Diencephalon (tissue), 1 donor: ENCODE results near the gene CEP104. TPM values are rescaled to one million over a fixed set of nuclear protein-coding genes. Genes with fewer than 3 reads are reported as not detected.

Experiments
- small RNA-seq: library from RNA; depleted of rRNA; stranded (forward); fragments of <200 nt; gene quantifications from one replicate; pipeline ENCODE3, GENCODE V24; 2014
- total RNA-seq: library from RNA; depleted of rRNA; stranded (reverse); fragments of >200 nt; gene quantifications from one replicate; pipeline ENCODE4 v1.2.3, GENCODE V29; 2014

The CEP104 gene
- 24.9 TPM for total RNA-seq

DNA sequence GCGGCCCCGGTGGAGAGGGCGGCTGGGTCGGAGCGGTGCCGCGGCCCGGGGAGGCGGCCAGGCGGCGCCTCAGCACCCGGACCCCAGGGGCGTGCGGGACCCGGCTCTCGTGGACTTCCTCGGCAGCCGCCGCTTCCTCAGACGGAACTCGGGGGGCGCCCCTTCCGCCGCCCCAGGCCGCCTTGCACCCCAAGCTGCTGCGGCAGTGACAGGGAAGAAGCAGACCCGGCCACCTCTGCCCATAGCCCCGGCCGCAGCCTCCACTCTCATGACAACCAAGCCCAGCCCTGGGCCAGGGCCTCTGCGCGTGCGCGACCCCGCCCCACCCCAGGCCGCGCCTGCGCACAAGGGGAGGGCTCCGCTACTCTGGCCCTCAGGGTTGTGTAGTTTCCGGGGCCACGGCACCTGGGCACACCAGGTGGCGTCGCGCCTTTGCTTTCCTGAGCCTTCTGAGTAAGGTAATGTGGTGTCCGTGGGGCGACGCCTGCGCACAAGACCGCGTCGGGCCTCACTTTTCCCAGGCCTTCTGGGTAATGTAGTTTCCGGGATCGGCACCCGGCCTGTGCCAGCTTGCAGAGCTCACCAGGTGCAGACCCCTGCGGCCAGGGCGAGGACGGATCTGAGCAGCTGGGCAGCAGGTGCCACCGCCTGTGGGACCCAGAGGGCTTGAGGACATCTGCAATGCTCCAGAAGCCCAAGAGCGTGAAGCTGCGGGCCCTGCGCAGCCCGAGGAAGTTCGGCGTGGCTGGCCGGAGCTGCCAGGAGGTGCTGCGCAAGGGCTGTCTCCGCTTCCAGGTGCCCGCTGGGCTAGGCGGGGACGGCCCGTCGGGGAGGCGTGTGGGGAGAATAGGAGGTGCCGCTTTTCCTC, at the start of gene CEP104, which contains the start of gene DFFB:
Gene CEP104 (minus strand): TSS at position 289 of the 868 bp plus-strand sequence. CDS start 4,804 bp downstream, outside the sequence.
Gene DFFB (plus strand): TSS at position 554 of the 868 bp plus-strand sequence. CDS start 128 bp downstream, at position 682.

DNA sequence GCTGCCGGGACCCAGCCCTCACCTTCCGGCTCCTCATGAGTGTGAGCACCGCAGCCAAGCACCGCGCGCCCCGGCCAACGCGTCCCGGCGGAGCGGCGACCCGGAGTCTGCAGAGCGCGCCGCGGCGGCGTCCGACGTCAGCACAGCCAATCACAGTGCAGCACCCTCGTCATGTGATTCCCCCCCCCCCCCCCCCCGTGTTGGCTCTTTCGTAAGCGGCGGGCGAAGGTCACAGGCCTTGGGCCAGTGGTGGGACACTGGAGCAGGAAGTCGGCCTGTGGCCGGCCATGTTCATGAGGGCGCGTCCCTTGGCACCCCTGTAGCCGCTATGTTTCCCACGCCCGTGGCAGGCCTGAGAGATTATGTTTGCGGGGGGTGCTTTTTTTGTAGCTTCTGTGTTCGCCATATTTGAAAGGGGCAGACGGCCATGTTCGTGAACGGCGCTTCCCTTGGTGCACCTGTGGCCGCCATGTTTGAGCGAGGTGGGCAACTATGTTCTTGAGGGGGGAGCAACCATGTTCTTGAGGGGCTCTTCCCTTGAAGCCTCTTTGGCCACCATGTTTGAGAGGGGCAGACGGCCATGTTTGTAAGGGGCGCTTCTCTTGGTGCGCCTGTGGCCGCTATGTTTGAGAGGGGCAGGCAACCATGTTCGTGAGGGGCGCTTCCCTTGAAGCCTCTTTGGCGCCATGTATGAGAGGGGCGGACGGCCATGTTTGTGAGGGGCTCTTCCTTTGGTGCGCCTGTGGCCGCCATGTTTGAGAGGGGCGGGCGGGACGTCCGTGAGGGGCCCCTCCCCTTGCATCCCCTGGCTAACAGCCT, 43.3 kb upstream of the CEP104 start, which contains the start of gene C1orf174:
Gene C1orf174 (minus strand): TSS at position 123 of the 819 bp plus-strand sequence. CDS start 86 bp downstream, at position 37.

DNA sequence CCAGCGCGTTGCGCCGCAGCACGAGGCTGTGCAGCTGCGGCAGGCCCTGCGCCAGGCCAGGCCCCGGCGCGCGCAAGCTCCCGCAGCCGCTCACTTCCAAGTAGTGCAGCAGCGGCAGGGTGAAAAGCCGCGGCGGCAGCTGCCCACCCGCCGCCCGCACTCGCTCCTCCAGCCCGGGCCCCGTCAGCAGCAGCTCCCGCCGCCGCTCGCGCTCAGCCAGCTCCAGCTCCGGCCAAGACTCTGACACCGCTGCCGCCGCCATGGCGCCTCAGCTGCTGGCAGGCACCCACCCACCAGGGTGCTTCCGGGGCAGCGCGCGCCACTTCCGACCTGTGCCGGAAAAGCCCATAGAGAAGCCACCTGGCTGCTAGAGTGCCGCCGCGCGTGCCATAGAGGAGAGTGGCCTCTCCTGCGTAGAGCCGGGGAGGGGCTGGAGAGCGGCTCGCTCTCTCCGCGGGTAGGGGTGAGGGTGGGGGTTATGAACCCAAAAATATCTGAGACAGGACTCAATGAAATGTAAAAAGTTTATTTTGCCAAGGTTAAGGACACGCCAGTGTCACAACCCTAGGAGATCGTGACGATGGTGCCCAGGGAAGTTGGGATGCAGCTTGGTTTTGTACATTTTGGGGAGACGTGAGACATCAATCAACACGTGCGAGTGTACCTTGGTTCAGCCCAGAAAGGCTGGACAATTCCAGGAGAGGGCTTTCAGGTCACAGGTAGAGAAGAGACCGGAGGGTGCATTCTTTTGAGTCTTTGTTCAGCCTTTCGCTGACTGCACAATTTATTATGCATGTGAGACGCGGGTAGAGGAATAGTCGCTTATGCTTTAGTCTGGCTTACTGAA, 60.6 kb downstream of the CEP104 start, which contains the start of gene LRRC47:
Gene LRRC47 (minus strand): TSS at position 284 of the 847 bp plus-strand sequence. CDS start 22 bp downstream, at position 262.

DNA sequence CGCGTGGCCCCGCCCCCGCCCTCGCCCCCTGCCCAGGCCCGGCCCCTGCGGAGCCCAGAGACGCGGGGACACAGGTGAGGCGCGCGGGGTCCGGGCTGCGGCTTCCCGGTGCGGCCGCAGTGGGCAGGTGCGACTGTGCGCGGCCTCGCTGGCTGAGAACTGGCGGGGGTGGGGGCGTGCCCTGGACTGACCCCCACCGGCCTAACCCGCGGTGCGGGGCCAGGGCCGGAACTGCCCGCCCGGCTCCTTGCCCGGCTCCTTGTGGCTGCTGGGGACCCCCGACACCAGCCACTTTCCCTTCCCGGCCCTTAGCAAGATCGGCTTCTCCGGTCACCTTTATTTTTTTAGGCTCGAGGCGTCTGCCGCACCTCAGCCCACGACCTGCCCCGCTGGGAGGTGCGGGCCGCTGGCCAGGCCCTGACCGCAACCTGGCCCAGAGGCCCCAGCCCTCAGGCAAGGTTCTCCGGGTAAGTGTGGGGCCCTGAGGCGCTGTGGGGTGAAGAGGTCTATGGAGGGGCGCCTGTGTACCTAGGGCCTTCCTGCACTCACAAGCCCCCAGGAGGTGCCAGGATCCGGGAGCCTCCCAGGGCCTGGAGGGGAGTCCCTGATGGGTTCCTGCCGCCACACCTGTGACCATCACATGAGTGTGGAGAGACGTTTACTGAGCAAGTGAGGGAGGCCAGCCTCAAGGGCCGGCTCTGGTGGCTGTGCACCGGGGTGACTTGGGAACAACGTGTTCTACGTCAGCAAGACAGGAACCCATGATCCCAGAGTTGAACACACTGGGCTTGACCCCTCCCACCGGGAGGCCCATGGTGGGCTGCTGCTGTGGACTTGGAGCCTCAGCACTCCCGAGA, 84.1 kb downstream of the CEP104 start, which contains the start of gene SMIM1:
Gene SMIM1 (plus strand): TSS at position 35 of the 857 bp plus-strand sequence. CDS start 2,625 bp downstream, outside the sequence.

Small RNAs within 50 kb of the gene (small RNA-seq; reads per million reads assigned to genes)
- gene RN7SL574P = not detected

Other genes with a start within 250 kb of the CEP104 start
- gene MEGF6, start 245.7 kb downstream of the CEP104 start, total RNA-seq = 5.8 TPM
- gene TPRG1L, start 232.2 kb downstream of the CEP104 start, total RNA-seq = 40.4 TPM
- gene WRAP73, start 207.1 kb downstream of the CEP104 start, total RNA-seq = 11.1 TPM
- 0.92 TPM for gene TP73, start 204.7 kb downstream of the CEP104 start, total RNA-seq
- not detected for gene CCDC27, start 104.8 kb downstream of the CEP104 start, total RNA-seq
- gene SMIM1, start 84.5 kb downstream of the CEP104 start, total RNA-seq = 0.92 TPM
- 32.1 TPM for gene LRRC47, start 60.7 kb downstream of the CEP104 start, total RNA-seq
- gene DFFB, start 265 bp upstream of the CEP104 start, total RNA-seq = 6.5 TPM
- gene C1orf174, start 43.1 kb upstream of the CEP104 start, total RNA-seq = 25.6 TPM